Measurements from ENCODE around the gene GPATCH3.

The GPATCH3 gene

GRCh38 chr1:26913754-26914619 is 13.7 kb upstream of the GPATCH3 start, which contains the start of gene NR0B2:
Gene NR0B2 (minus strand): TSS chr1:26913975. CDS start chr1:26913940, 35 bp downstream.
- no peaks in the 10 kb centered on the region for H3K9me3 ChIP-seq (ENCODE audit: insufficient read depth, low read depth, low read length)
- H3K36me3 ChIP-seq (ENCODE audit: insufficient read depth, low read length) = no peaks in the 10 kb centered on the region
- H3K9me2 ChIP-seq (replicated peaks; ENCODE audit: low read depth, low read length) = no peaks in the 10 kb centered on the region
- no peaks in the 10 kb centered on the region for H3K27me3 ChIP-seq (ENCODE audit: insufficient read depth, low read length, poor library complexity, severe bottlenecking)
- H3K4me2 ChIP-seq (ENCODE audit: low read depth, low read length, poor library complexity, severe bottlenecking) = no peak within 1 kb of the TSS
- no peaks in the 10 kb centered on the region for H3K4me1 ChIP-seq (ENCODE audit: insufficient read depth, low read length, poor library complexity, severe bottlenecking)
- H4K20me1 ChIP-seq (ENCODE audit: insufficient read depth, low read length, poor library complexity, severe bottlenecking) = no peaks in the 10 kb centered on the region
- no peak within 1 kb of the TSS for H2AFZ ChIP-seq (ENCODE audit: low read length)
- H3K79me2 ChIP-seq (ENCODE audit: insufficient read depth, low read length) = no peaks in the 10 kb centered on the region
- H3K9ac ChIP-seq (ENCODE audit: low read depth, low read length, poor library complexity, severe bottlenecking) = no peak within 1 kb of the TSS
- no peak within 1 kb of the TSS for H3K4me3 ChIP-seq (ENCODE audit: low read length, poor library complexity, severe bottlenecking)
- no peaks in the 10 kb centered on the region for H3F3A ChIP-seq (ENCODE audit: low read depth)
- no peak for TF ChIP-seq CTCF (conservative IDR thresholded peaks at IDR 0.05; ENCODE audit: low read length)
- TF ChIP-seq EZH2phosphoT487 (IDR thresholded peaks at IDR 0.05; ENCODE audit: borderline replicate concordance) = no peak

GRCh38 chr1:26913389-26913753 is 13.1 kb upstream of the GPATCH3 start:
- no peak overlapping the region for H3K9ac ChIP-seq (ENCODE audit: low read depth, low read length, poor library complexity, severe bottlenecking)
- no peaks in the 10 kb centered on the region for H3K27me3 ChIP-seq (ENCODE audit: insufficient read depth, low read length, poor library complexity, severe bottlenecking)
- TF ChIP-seq CTCF (conservative IDR thresholded peaks at IDR 0.05; ENCODE audit: low read length) (no peak), EZH2phosphoT487 (IDR thresholded peaks at IDR 0.05; ENCODE audit: borderline replicate concordance) (no peak)
- no peak overlapping the region for H3K4me2 ChIP-seq (ENCODE audit: low read depth, low read length, poor library complexity, severe bottlenecking)
- no peaks in the 10 kb centered on the region for H3K9me3 ChIP-seq (ENCODE audit: insufficient read depth, low read depth, low read length)
- no peaks in the 10 kb centered on the region for H3K9me2 ChIP-seq (replicated peaks; ENCODE audit: low read depth, low read length)
- H3K4me1 ChIP-seq (ENCODE audit: insufficient read depth, low read length, poor library complexity, severe bottlenecking) = no peaks in the 10 kb centered on the region
- no peak overlapping the region for H3K4me3 ChIP-seq (ENCODE audit: low read length, poor library complexity, severe bottlenecking)
- no peak overlapping the region for H2AFZ ChIP-seq (ENCODE audit: low read length)
- H4K20me1 ChIP-seq (ENCODE audit: insufficient read depth, low read length, poor library complexity, severe bottlenecking) = no peaks in the 10 kb centered on the region
- no peaks in the 10 kb centered on the region for H3K79me2 ChIP-seq (ENCODE audit: insufficient read depth, low read length)
- no peaks in the 10 kb centered on the region for H3F3A ChIP-seq (ENCODE audit: low read depth)
- H3K36me3 ChIP-seq (ENCODE audit: insufficient read depth, low read length) = no peaks in the 10 kb centered on the region

- no peaks in the 10 kb centered on the region for H3K36me3 ChIP-seq (ENCODE audit: insufficient read depth, low read length)
- no peak overlapping the region for H2AFZ ChIP-seq (ENCODE audit: low read length)
- no peak overlapping the region for H3K9ac ChIP-seq (ENCODE audit: low read depth, low read length, poor library complexity, severe bottlenecking)
- H3K9me3 ChIP-seq (ENCODE audit: insufficient read depth, low read depth, low read length) = no peaks in the 10 kb centered on the region
- H3K4me2 ChIP-seq (ENCODE audit: low read depth, low read length, poor library complexity, severe bottlenecking) = no peak overlapping the region
- H3F3A ChIP-seq (ENCODE audit: low read depth) = no peaks in the 10 kb centered on the region
- no peaks in the 10 kb centered on the region for H3K9me2 ChIP-seq (replicated peaks; ENCODE audit: low read depth, low read length)
- H3K27me3 ChIP-seq (ENCODE audit: insufficient read depth, low read length, poor library complexity, severe bottlenecking) = no peaks in the 10 kb centered on the region
- H4K20me1 ChIP-seq (ENCODE audit: insufficient read depth, low read length, poor library complexity, severe bottlenecking) = no peaks in the 10 kb centered on the region
- H3K4me1 ChIP-seq (ENCODE audit: insufficient read depth, low read length, poor library complexity, severe bottlenecking) = no peaks in the 10 kb centered on the region
- no peaks in the 10 kb centered on the region for H3K79me2 ChIP-seq (ENCODE audit: insufficient read depth, low read length)
- TF ChIP-seq CTCF (conservative IDR thresholded peaks at IDR 0.05; ENCODE audit: low read length) = no peak
- TF ChIP-seq EZH2phosphoT487 (IDR thresholded peaks at IDR 0.05; ENCODE audit: borderline replicate concordance) = no peak
- H3K4me3 ChIP-seq (ENCODE audit: low read length, poor library complexity, severe bottlenecking) = no peak overlapping the region
These were observed 11.9 kb upstream of the GPATCH3 start for GRCh38 chr1:26912147-26912490.
